Activated CD4-positive, alpha-beta T cell treated with anti-CD3 and anti-CD28 coated beads, Interleukin-2, amount 10 ng/mL, durations not matched to agents 24 days and 14 days (primary cell): Measurements from ENCODE around the gene KMT2E. TPM values are rescaled to one million over a fixed set of nuclear protein-coding genes. Genes with fewer than 3 reads are reported as not detected.
A peak's percentile ranks its signal among the peaks of the same experiment; 100 is the strongest.
"Not testable (repeated sequence)": the region's sequence is repeated elsewhere in the genome, so short reads cannot be mapped to it uniquely, and the experiment has no call there.

Experiments used
- DNase-seq: peaks from one replicate; pipeline ENCODE4 v3.0.0; 2022
- H3K27ac Mint-ChIP-seq: one replicate; pipeline ENCODE4 v1.8.0; 2022; ENCODE audit warnings: mild to moderate bottlenecking, mixed read lengths
- H3K27me3 Mint-ChIP-seq: one replicate; pipeline ENCODE4 v1.8.0; 2022; ENCODE audit warnings: mixed read lengths
- H3K36me3 Mint-ChIP-seq: one replicate; pipeline ENCODE4 v1.8.0; 2022; ENCODE audit warnings: low read depth, mild to moderate bottlenecking, mixed read lengths
- H3K4me1 Mint-ChIP-seq: one replicate; pipeline ENCODE4 v1.8.0; 2021; ENCODE audit warnings: mixed read lengths
- H3K4me3 Mint-ChIP-seq: one replicate; pipeline ENCODE4 v1.8.0; 2022; ENCODE audit warnings: mild to moderate bottlenecking, moderate library complexity, mixed read lengths
- H3K9me3 Mint-ChIP-seq: one replicate; pipeline ENCODE4 v1.8.0; 2021; ENCODE audit warnings: mixed read lengths
- intact Hi-C: fragments of 100-400 bp; cut with micrococcal nuclease; formaldehyde crosslinking; loops from one replicate; pipeline ENCODE4 v1.15.1; 2023
- total RNA-seq: library from RNA; stranded (reverse); gene quantifications from 2 replicates; pipeline ENCODE4 v1.2.3, GENCODE V29; 2022

KMT2E gene
- total RNA-seq, 1 donor from 2014 or later = 106 TPM

DNA sequence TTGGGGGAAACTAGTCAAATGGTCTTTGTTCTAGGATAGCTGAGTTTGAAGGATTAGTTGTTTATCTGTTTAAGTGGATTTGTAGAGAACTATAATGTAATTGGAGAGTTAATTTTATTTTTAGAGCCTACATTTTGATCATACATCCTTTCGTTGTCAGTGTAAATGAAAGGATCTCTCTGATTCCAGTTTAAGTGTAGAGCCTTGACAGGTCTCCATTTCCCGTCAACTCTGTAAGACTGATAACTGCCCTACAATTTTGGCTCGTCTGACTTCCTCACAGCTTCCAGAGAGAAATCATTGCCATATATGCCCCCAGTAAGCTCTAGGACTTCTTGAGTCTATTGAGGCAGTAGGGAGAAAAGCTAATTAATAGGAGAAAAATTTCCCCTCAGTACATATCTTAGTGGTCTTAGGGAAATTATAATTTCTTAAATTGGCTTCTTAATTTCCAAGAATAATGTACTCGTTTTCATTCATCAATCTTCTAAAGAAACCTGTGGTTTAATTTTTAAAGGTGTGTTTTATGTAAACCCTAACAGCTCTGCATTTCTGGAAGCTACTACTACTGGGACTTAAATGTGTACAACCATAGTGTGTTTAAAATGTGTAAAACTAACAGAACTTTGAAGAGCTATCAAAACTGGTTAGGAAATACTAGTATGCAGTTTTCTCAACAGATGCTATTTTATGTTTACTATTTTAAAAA, 3.8 kb downstream of the KMT2E start:
- peaks cover 2% of the 10 kb centered on the region for H3K27me3 Mint-ChIP-seq
- peaks cover 43% of the 10 kb centered on the region for H3K4me1 Mint-ChIP-seq
- H3K27ac Mint-ChIP-seq = peak overlapping the region; percentile 77
- H3K9me3 Mint-ChIP-seq = no peaks in the 10 kb centered on the region
- H3K4me3 Mint-ChIP-seq = peak overlapping the region; percentile 99
- intact Hi-C loops = loop anchor here (5.0 to 10.0 kb wide), 3 partner anchors 79 to 1673 kb away; partner anchors contain the start of genes DNAJC2 and PSMC2
- peaks cover 59% of the 10 kb centered on the region for H3K36me3 Mint-ChIP-seq
- DNase-seq = peak; percentile 61

DNA sequence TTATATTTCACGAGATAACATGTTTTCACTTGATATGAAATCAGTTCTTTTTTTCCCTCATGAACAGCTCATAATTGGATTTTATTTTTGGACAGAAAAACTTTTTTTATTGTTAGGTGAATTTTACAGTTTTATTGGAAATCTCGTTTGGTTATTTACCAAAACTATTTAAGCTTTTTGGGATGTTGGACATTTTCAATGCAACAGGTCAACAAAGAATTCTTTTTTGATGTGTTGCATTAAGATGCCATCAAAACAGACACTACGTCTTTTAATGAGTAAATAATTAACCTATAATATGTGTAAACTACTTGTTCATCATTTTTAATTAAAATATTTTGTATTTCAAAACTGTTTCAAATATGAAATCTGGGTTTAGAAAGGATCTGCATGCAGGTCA, 5.3 kb downstream of the KMT2E start:
- Mint-ChIP-seq H3K36me3 (peaks cover 50% of the 10 kb centered on the region), H3K4me3 (peak overlapping the region; percentile 32), H3K4me1 (peaks cover 44% of the 10 kb centered on the region), H3K27me3 (no peaks in the 10 kb centered on the region), H3K27ac (peak overlapping the region; percentile 41), H3K9me3 (no peaks in the 10 kb centered on the region)
- intact Hi-C loops = loop anchor here (5.0 to 10.0 kb wide), 3 partner anchors 78 to 1674 kb away; partner anchors contain the start of genes DNAJC2 and PSMC2
- no peak for DNase-seq

DNA sequence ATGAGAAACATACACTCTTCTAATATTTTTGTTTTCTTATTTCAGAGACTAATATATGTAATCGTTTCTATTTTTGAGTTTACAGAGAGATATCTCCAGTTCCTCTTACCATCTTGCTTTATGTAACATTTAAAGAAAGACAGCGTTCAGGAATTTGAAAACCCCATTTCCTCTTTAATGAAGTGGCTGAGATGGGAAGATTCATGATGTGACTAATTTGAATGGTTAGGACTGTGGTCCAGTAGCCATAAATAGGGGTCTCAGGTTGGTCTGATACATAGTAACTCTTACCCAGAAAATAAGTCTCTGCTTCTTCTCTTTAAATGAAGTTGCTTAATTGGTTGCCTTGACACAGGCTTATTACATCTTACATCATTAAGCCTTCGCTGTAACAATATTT, 6.9 kb downstream of the KMT2E start:
- H3K27ac Mint-ChIP-seq = no peak overlapping the region
- intact Hi-C loops = loop anchor here (2.0 kb wide), 1 partner anchor 18 kb away; no protein-coding TSS in a partner anchor
- peaks cover 35% of the 10 kb centered on the region for H3K36me3 Mint-ChIP-seq
- no peaks in the 10 kb centered on the region for H3K27me3 Mint-ChIP-seq
- peaks cover 52% of the 10 kb centered on the region for H3K4me1 Mint-ChIP-seq
- DNase-seq = no peak
- H3K4me3 Mint-ChIP-seq = peak overlapping the region; percentile 10
- no peaks in the 10 kb centered on the region for H3K9me3 Mint-ChIP-seq

DNA sequence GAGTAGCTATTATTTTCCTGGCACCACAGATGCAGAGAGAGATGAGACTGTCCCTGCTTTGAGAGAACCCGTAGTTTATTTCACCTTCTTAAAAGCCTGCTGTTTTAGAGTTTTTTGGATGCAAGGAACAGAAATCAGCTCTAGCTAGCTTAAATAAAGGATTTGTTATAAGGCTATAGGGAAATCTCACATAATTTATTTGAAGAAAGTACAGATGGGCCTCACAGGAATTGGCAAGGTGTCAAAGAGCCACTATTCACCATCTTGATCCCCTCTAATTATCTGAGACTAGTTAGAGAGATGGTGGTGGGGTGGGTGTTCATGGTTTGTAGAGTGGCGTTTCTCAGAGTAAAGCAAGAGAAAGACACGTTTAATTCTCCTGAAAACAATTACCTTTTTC, 7.3 kb downstream of the KMT2E start:
- H3K4me3 Mint-ChIP-seq = peak overlapping the region; percentile 10
- H3K4me1 Mint-ChIP-seq = peaks cover 55% of the 10 kb centered on the region
- H3K27ac Mint-ChIP-seq = no peak overlapping the region
- H3K36me3 Mint-ChIP-seq = peaks cover 32% of the 10 kb centered on the region
- no peaks in the 10 kb centered on the region for H3K9me3 Mint-ChIP-seq
- intact Hi-C loops = loop anchor here (2.0 kb wide), 1 partner anchor 17 kb away; no protein-coding TSS in a partner anchor
- H3K27me3 Mint-ChIP-seq = no peaks in the 10 kb centered on the region
- peak; percentile 40 for DNase-seq

DNA sequence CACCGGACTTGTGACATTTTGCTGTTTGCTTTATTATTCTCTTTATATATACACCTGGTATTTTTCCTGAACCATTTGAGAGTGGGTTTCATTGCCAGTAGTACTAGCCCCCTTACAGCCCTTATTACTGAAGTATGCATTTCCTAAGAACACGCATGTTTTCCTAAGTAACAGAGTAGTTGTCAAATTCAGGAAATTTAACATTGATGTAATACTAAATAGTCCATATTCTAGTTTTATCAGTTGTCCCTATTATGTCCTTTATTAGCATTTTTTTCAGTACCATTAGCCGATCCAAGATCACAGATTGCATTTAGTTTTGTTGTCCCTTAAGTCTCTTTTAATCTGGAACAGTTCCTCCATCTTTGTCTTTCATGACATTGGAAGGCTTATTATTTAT, 8.0 kb downstream of the KMT2E start:
- intact Hi-C loops = loop anchor here (2.0 kb wide), 1 partner anchor 17 kb away; no protein-coding TSS in a partner anchor
- no peak overlapping the region for H3K4me3 Mint-ChIP-seq
- H3K27me3 Mint-ChIP-seq = no peaks in the 10 kb centered on the region
- H3K4me1 Mint-ChIP-seq = peaks cover 55% of the 10 kb centered on the region
- peaks cover 27% of the 10 kb centered on the region for H3K36me3 Mint-ChIP-seq
- H3K27ac Mint-ChIP-seq = no peak overlapping the region
- H3K9me3 Mint-ChIP-seq = no peaks in the 10 kb centered on the region
- DNase-seq = no peak

DNA sequence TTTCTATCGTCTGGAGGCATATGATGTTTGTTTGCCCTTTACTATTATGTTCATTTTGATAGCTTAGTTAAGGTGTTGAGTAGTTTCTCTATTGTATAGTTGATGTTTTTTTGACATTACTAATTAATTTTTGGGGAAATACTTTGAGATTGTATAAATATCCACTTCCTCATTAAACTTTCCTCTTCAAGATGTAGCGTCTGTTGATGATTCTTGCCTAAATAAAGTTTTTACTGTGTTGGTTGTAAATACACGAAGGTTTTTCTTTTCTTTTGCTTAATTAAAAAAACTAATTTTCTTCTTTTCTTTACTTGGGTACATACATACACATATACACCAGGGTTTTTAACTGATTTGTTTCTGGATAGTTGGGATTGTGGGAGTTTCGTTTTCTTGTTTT, 8.5 kb downstream of the KMT2E start:
- Mint-ChIP-seq H3K4me1 (peaks cover 53% of the 10 kb centered on the region), H3K36me3 (peaks cover 25% of the 10 kb centered on the region), H3K27me3 (no peaks in the 10 kb centered on the region), H3K4me3 (no peak overlapping the region), H3K9me3 (no peaks in the 10 kb centered on the region), H3K27ac (no peak overlapping the region)
- no peak for DNase-seq
- intact Hi-C loops = no loop called here

DNA sequence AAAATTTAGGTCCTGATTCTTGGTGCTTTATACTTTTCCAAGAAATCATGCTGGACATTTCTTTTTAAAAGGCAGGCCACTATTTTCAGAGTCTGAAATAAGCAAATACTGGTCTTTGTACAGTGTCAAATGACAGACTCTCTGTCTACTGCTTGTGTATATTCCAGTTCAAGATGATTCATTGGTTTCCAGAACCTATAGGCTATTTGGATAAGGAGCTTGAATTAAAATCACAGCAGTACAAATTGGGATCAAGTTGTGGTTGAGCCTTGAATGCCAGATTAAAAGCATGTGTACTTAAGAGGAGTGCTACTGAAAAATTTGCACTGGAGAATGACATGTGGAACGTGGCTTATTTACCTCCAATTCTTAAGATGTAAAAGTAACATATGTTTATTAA, 10.7 kb downstream of the KMT2E start:
- Mint-ChIP-seq H3K4me1 (peaks cover 63% of the 10 kb centered on the region), H3K27ac (no peak overlapping the region), H3K4me3 (no peak overlapping the region), H3K9me3 (peaks cover 5% of the 10 kb centered on the region), H3K36me3 (peaks cover 37% of the 10 kb centered on the region), H3K27me3 (no peaks in the 10 kb centered on the region)
- DNase-seq = no peak
- intact Hi-C loops = no loop called here

DNA sequence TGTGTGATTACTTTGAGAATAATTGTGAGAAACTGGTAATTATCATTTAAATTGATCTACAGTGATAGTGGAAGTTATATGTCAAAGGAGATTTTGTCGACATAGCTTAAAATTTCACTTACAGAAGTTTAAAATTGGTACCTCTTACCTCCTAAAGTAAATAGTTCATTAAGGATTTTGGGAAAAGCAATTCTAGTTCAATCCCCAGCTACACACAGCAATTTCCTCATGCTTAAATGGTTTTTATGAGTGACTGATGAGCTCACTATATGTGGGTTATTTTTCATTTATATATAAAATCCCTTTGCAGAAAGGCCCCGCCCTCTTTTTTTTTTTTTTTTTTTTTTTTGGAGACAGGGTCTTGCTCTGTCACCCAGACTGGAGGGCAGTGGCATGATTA, 12.7 kb downstream of the KMT2E start:
- Mint-ChIP-seq H3K4me3 (no peak overlapping the region), H3K9me3 (peaks cover 5% of the 10 kb centered on the region), H3K27ac (no peak overlapping the region), H3K36me3 (peaks cover 34% of the 10 kb centered on the region), H3K27me3 (no peaks in the 10 kb centered on the region), H3K4me1 (peaks cover 62% of the 10 kb centered on the region)
- intact Hi-C loops = no loop called here
- no peak for DNase-seq

DNA sequence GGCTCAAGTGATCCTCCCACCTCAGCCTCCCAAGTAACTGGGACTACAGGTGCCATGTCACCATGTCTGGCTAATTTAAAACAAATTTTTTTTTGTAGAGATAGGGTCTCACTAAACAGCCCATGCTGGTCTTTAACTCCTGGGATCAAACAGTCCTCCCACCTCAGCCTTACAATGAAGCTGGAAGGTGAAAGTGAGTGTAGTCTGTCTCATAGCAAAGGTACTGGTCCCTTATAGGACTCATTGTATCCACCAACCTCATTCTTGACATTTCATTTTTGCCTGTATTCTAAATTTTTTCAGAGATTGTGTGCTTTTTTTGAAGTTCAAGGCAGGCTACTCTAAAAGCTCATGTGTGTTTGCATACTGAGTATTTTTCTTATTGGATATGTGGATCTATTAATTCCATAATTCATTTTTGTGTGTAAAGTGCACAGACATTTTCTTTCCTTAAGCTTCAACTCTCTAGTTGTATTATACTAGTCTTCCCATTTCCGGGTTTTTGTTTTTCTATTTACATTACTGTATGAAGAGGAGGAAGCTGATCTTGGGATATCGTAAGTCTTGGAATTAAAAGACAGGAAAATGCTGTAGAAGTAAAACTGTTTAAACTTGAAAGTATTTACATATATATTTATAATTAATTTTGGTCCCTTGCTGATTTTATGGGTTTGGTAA, 13.3 kb downstream of the KMT2E start:
- Mint-ChIP-seq H3K9me3 (peaks cover 5% of the 10 kb centered on the region), H3K4me1 (peaks cover 61% of the 10 kb centered on the region), H3K27ac (no peak overlapping the region), H3K36me3 (peaks cover 30% of the 10 kb centered on the region), H3K4me3 (no peak overlapping the region), H3K27me3 (no peaks in the 10 kb centered on the region)
- intact Hi-C loops = no loop called here
- no peak for DNase-seq

DNA sequence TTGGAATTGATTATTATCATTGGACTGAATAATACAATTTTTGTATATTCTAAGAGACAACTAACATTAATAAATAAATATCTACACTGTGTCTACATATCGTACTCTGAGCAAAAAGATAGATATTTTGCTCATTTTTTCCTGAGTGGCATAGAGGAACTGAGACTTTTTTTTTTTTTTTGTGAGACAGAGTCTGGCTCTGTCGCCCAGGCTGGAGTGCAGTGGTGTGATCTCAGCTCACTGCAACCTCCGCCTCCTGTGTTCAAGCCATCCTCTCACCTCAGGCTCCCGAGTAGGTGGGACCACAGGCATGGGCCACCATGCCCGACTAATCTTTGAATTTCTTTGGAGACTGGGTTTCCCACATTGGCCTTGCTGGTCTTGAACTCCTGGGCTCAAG, 14.0 kb downstream of the KMT2E start:
- H3K9me3 Mint-ChIP-seq = peaks cover 5% of the 10 kb centered on the region
- peaks cover 29% of the 10 kb centered on the region for H3K36me3 Mint-ChIP-seq
- intact Hi-C loops = no loop called here
- peaks cover 59% of the 10 kb centered on the region for H3K4me1 Mint-ChIP-seq
- H3K4me3 Mint-ChIP-seq = no peak overlapping the region
- H3K27me3 Mint-ChIP-seq = no peaks in the 10 kb centered on the region
- no peak for DNase-seq
- no peak overlapping the region for H3K27ac Mint-ChIP-seq

DNA sequence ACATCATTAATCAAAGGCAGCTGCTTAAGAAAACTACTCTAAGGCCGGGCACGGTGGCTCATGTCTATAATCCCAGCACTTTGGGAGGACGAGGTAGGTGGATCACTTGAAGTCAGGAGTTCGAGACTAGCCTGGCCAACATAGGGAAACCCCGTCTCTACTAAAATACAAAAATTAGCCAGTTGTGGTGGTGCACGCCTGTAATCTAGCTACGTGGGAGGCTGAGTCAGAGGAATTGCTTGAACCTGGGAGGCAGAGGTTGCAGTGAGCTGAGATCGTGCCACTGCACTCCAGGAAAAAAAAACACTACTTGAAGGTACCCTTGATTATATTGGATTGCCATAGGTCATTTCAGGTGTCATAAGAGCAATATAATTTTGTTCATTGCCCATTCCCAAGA, 14.9 kb downstream of the KMT2E start:
- H3K36me3 Mint-ChIP-seq = peaks cover 33% of the 10 kb centered on the region
- H3K9me3 Mint-ChIP-seq, intact Hi-C loops, H3K4me3 Mint-ChIP-seq, H3K27me3 Mint-ChIP-seq, DNase-seq, H3K27ac Mint-ChIP-seq: not testable (repeated sequence)
- H3K4me1 Mint-ChIP-seq = peaks cover 61% of the 10 kb centered on the region

DNA sequence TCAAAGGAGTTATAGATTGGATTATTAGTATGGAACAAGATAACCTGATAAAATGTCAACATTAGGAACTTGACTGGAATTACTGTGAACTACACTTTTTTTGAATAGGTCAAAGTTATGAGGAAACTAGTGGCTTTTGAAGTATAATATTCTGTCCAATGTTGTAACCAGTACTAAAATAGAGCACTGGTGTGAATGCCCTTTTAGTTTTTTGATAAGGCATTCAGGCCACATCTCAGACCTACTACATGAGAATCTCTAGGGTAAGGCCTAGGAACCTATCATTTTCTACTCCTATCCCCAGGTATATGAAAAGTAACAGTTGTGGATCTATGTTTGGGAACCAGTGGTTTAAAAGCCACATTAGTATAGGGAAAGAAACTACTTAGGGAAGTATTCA, 16.4 kb downstream of the KMT2E start:
- H3K4me3 Mint-ChIP-seq = no peak overlapping the region
- intact Hi-C loops = no loop called here
- H3K4me1 Mint-ChIP-seq = peaks cover 59% of the 10 kb centered on the region
- H3K9me3 Mint-ChIP-seq = peaks cover 5% of the 10 kb centered on the region
- no peak overlapping the region for H3K27ac Mint-ChIP-seq
- peaks cover 33% of the 10 kb centered on the region for H3K36me3 Mint-ChIP-seq
- DNase-seq = no peak
- no peaks in the 10 kb centered on the region for H3K27me3 Mint-ChIP-seq

DNA sequence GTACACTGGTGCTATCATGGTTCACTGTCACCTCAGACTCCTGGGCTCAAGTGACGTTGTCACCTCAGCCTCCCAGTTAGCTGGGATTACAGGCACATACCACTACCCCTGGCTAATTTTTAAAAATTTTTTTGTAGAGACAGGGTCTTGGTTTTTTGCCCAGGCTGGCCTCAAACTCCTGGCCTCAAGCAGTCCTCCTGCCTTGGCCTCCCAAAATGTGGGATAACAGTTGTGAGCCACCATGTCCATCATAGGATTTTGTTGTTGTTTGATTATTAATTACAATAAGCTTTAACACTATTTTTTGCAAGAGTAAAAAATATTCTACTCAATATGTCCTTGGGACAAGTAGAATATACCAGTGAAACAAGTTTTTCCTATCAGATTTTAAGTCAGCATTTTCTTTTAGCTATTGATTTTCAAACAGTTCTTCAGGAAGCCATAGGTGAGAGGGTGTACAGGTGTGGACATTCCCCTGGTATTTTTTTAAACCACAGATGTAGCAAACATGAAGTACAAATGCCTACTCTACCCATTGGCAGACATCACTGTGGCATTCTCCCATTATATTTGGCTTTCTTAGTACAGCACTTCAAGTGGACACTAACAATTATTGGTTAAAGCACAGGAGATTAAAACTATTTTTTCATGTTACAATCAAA, 18.7 kb downstream of the KMT2E start:
- Mint-ChIP-seq H3K4me1 (peaks cover 57% of the 10 kb centered on the region), H3K4me3 (no peak overlapping the region), H3K27ac (no peak overlapping the region), H3K9me3 (peaks cover 5% of the 10 kb centered on the region), H3K27me3 (no peaks in the 10 kb centered on the region), H3K36me3 (peaks cover 35% of the 10 kb centered on the region)
- no peak for DNase-seq
- intact Hi-C loops = no loop called here

DNA sequence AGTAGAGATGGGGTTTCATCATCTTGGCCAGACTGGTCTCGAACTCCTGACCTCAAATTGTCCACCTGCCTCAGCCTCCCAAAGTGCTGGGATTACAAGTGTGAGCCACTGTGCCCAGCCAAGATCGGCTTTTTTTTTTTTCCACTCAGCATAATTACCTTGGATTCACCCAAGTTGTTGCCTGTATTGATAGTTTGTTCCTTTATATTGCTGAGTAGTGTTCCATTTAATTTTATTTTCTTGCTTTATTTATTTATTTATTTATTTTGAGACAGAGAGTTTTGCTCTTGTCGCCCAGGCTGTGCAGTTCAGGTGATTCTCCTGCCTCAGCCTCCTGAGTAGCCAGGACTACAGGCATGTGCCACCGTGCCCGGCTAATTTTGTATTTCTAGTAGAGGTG, 21.3 kb downstream of the KMT2E start:
- DNase-seq = no peak
- Mint-ChIP-seq H3K36me3 (peaks cover 24% of the 10 kb centered on the region), H3K4me1 (peaks cover 43% of the 10 kb centered on the region), H3K4me3 (no peak overlapping the region), H3K27ac (no peak overlapping the region), H3K27me3 (no peaks in the 10 kb centered on the region), H3K9me3 (no peaks in the 10 kb centered on the region)
- intact Hi-C loops = no loop called here
